A172 (cell line): ENCODE measurements around the gene DCC. TPM values are rescaled to one million over a fixed set of nuclear protein-coding genes. Genes with fewer than 3 reads are reported as not detected.
"Not testable (repeated sequence)": the region's sequence is repeated elsewhere in the genome, so short reads cannot be mapped to it uniquely, and the experiment has no call there.

Experiments used
- DNase-seq: peaks from one replicate; pipeline ENCODE4 v3.0.0-alpha.2; 2015; ENCODE audit warnings: low spot score
- total RNA-seq: library from RNA; depleted of rRNA; stranded (reverse); fragments of >200 nt; shearing (Covaris generic); gene quantifications from 2 replicates; pipeline ENCODE4 v1.2.3, GENCODE V29; 2014

The DCC gene
- total RNA-seq, 1 experiment from 2014 or later: 0.03 TPM

DNA sequence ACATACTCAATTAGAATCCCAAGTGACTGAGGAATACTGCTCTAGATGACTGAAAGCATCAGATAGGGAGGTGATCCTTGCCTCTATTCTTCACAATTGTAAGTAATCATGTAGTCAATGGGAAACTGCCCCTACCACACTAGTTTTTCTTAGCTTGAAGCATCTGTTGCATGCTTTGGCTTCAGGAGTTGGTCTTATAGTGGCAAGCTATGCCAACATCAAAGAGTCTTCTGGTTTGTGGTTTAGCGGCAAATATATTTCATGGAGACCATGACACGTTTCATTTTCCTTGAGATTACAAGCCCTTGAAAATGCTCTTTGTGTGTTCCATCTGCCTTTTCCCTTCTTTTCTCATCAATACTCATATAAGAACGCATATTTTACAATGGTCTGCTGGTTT, 12.9 kb downstream of the DCC start:
- DNase-seq: no peak

- DNase-seq: no peak
These were observed 13.6 kb downstream of the DCC start for GRCh38 chr18:52353589-52353988.

GRCh38 chr18:52363861-52364260, 23.9 kb downstream of the DCC start:
- no peak for DNase-seq

DNA sequence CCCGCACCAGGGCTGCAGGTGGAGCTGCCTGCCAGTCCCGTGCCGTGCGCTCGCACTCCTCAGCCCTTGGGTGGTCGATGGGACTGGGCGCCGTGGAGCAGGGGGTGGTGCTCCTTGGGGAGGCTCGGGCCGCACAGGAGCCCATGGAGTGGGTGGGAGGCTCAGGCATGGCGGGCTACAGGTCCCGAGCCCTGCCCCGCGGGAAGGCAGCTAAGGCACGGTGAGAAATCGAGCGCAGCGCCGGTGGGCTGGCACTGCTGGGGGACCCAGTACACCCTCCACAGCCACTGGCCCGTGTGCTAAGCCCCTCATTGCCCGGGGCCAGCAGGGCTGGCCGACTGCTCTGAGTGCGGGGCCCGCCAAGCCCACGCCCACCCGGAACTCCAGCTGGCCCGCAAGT, 26.9 kb downstream of the DCC start:
- not testable (repeated sequence) for DNase-seq

- DNase-seq: no peak
These were observed 28.2 kb downstream of the DCC start for GRCh38 chr18:52367953-52368742.

- no peak for DNase-seq
These were observed 30.8 kb downstream of the DCC start for GRCh38 chr18:52370841-52371240.

DNA sequence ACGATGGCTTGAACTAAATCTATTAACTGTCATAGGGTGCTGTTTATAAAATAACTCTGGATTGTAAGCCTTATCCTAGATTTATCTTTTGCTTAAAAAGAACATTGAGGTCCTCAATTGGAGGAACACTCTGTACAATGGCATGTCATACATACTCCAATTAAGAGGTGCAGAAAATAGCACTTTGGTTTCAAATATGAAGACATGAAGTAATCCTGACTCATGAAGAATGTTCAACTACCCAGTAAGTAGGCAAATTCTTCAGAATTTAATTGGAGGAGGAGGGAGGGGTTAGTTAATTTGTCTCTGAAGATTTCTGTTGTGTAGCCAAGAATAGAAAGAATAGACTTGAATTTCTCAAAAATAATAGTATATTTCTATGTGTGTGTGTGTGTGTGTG, 36.1 kb downstream of the DCC start:
- no peak for DNase-seq

DNA sequence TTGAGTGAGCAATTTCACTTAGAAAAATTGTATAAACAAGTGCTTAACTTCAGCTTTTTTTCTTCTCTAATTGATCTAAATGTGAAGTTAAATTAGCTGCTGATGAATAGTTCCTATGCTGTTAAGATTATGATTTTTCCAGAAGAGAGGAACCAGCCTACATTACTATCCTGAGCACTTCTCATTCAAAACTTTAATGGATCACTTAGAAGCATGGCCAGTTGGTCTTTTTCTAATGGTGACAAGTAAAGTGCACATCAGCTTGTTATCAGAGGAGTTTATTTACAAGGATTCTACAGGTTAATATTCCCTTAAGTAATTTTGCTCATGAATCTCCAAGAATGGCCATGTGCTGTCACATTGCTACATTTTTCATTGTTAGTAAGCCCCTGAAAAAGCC, 37.1 kb downstream of the DCC start:
- no peak for DNase-seq

GRCh38 chr18:52386306-52386705, 46.3 kb downstream of the DCC start:
- DNase-seq: no peak

DNA sequence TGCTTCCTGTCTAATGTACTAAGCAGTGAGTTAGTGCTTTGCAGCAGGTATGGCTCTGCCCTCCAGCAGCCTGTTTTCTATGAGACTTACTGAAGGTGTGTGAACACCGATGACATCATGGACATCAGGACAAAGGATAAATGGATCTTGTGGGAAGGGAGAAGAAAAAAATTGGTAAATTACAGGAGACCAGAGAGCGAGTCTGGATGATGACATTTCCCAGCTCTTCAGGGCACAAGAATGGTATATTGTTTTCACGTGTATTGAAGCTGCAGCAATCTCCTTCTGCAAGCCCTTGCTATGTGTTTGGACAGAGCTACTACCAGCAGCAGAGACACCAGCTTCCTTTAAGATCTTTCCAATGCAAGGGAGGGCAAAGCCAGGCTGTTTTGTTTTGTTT, 47.2 kb downstream of the DCC start:
- DNase-seq: no peak

DNA sequence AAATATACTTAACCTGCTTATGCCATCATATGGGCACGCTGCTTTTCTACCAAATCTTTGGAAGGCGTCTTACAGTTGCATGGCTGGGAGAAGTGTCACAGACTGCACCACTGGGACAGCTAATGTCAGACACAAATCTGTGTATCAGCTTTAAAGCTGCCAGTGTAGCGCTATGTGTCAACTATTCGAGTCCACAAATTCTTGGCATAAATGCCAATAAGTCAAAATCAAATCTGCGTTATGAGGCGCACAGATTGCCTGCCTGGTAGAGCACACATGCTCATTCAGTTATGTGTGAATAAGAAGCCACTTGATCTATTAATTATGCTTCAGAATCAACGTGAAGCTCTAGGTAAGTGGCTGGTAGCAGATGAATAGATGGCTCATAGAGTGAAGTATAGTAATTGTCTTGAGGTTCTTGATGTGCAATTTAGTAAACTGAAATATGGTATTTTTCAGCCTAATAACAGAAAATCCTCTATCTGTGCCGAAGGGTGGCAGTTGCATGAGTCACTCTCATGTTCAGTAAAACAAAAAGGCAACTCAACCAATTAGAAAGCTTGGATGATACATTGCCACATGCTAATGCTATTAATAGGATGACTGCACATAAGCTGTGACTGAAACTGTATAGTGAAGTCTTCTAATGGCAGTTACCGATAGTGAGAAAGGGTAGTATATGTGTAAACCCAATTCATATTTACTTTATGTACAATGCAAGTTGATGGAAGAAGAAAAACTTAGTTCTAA, 52.0 kb downstream of the DCC start:
- DNase-seq: no peak

GRCh38 chr18:52394602-52395001, 54.6 kb downstream of the DCC start:
- no peak for DNase-seq

GRCh38 chr18:52395146-52395852, 55.3 kb downstream of the DCC start:
- DNase-seq: no peak

DNA sequence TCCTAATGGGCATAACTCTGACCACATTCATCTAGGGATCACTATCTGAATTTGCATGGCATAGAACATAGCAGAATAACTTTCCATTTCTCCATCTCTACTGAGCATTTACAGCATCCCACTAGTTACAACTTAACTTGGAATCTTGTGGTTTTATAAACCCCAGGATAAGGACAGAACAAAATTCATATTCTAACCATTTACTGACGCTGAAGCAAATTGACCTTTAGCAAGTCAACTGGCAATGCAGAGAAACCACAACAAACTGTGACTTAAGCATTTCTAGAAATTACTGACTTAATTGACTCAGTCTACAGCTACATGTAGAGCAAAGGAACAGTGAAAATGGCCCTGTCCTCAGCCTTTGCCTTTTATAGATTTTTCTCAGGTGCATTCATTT, 61.2 kb downstream of the DCC start:
- DNase-seq: no peak

- no peak for DNase-seq
These were observed 62.8 kb downstream of the DCC start for GRCh38 chr18:52402814-52403213.

GRCh38 chr18:52403291-52404021, 63.5 kb downstream of the DCC start:
- no peak for DNase-seq

- no peak for DNase-seq
These were observed 68.9 kb downstream of the DCC start for GRCh38 chr18:52408800-52409302.

- peak; percentile 25 for DNase-seq
These were observed 69.7 kb downstream of the DCC start for GRCh38 chr18:52409727-52410126.

- DNase-seq: no peak
These were observed 75.1 kb downstream of the DCC start for GRCh38 chr18:52415131-52415530.

- DNase-seq: no peak
These were observed 83.1 kb downstream of the DCC start for GRCh38 chr18:52422985-52423601.

GRCh38 chr18:52426041-52426440, 86.0 kb downstream of the DCC start:
- DNase-seq: no peak
